HCT116 (cell line): ENCODE data around the gene LLGL2. TPM values are rescaled to one million over a fixed set of nuclear protein-coding genes. Genes with fewer than 3 reads are reported as not detected.

Experiments used
- ATAC-seq: fragments of 200-7000 bp; cut with Tn5 transposase; 2 replicates; pipeline ENCODE4 v1.9.1; 2020; ENCODE audit warnings: mild to moderate bottlenecking, moderate library complexity
- BruUV-seq: library from RNA; stranded (reverse); fragments of 400-500 nt; replicated peaks from 2 replicates; lab custom pipeline; 2021; lab: Mats Ljungman, UMichigan
- CTCF ChIA-PET: fragments of 300-600 bp; sonication (Branson Sonifier 250); formaldehyde crosslinking; loops from one replicate; lab custom pipeline; 2021; ENCODE audit warnings: antibody characterized with exemption; lab: Charles Lee
- POLR2A ChIA-PET: fragments of 300-600, 350-600 bp; sonication (Branson Sonifier 250); formaldehyde crosslinking; loops from one replicate; lab custom pipeline; 2021; ENCODE audit warnings: antibody characterized with exemption; lab: Charles Lee
- RAD21 ChIA-PET, 2 experiments: fragments of 300-600 bp; sonication (Branson Sonifier 250); formaldehyde crosslinking; loops; one replicate each; lab custom pipeline; 2023; ENCODE audit warnings: low total read pairs in 2 of 2; ENCODE audit not compliant: uncharacterized antibody in 2 of 2, unreplicated experiment in 2 of 2, low non-redundant PET in 1 of 2; lab: Charles Lee
- DNase-seq: peaks from one replicate; pipeline ENCODE4 v3.0.0-alpha.2; 2010; ENCODE audit warnings: low read depth, low spot score
- H2AFZ ChIP-seq: fragments of 200-600 bp; shearing (Covaris generic), sonication (generic); 2 replicates; pipeline ENCODE4 v1.6.1; 2017; ENCODE audit warnings: low read depth, mixed run types, mixed read lengths, antibody characterized with exemption, low read length; ENCODE audit not compliant: poor library complexity, severe bottlenecking
- H3K27ac ChIP-seq: 2 replicates; pipeline ENCODE4 v1.5.1; 2012; ENCODE audit warnings: low read depth, low read length
- H3K27me3 ChIP-seq: fragments of 200-600 bp; sonication (generic); 2 replicates; pipeline ENCODE4 v1.6.1; 2016; ENCODE audit warnings: mixed run types, low read length, mixed read lengths; ENCODE audit not compliant: insufficient read depth
- H3K36me3 ChIP-seq, 2 experiments: fragments of 200-500 bp in 1 of 2; fragments of 200-600 bp in 1 of 2; sonication (Bioruptor generic) in 1 of 2; sonication (generic) in 1 of 2; 2 replicates each; pipeline versions ENCODE4 v1.5.1 to v1.6.1; 2014 to 2016; ENCODE audit warnings: low read length in 2 of 2, inconsistent platforms in 1 of 2, mixed read lengths in 1 of 2, mixed run types in 1 of 2; ENCODE audit not compliant: insufficient read depth in 2 of 2, control insufficient read depth in 1 of 2
- H3K4me1 ChIP-seq, 2 experiments: fragments of 200-600 bp in 1 of 2; sonication (generic) in 1 of 2; 2 replicates each; pipeline versions ENCODE4 v1.5.1 to v1.6.1; 2012 to 2017; ENCODE audit warnings: low read length in 2 of 2, inconsistent platforms in 1 of 2, mild to moderate bottlenecking in 1 of 2, mixed read lengths in 1 of 2, mixed run types in 1 of 2, moderate library complexity in 1 of 2; ENCODE audit not compliant: insufficient read depth in 2 of 2, control insufficient read depth in 1 of 2
- H3K4me2 ChIP-seq: fragments of 200-600 bp; sonication (generic); 2 replicates; pipeline ENCODE4 v1.6.1; 2017; ENCODE audit warnings: mixed run types, low read length, mixed read lengths
- H3K4me3 ChIP-seq, 2 experiments: fragments of 200-600 bp in 1 of 2; sonication (generic) in 1 of 2; replicated peaks in 1 of 2; 2 replicates each; pipeline ENCODE4 v1.5.1; 2011 to 2016; ENCODE audit warnings: low read length in 2 of 2, control low read depth in 1 of 2, low read depth in 1 of 2, mild to moderate bottlenecking in 1 of 2, mixed read lengths in 1 of 2, mixed run types in 1 of 2
- H3K79me2 ChIP-seq: fragments of 200-600 bp; sonication (generic); 2 replicates; pipeline ENCODE4 v1.6.1; 2017; ENCODE audit warnings: mild to moderate bottlenecking, mixed run types, low read length, moderate library complexity, mixed read lengths; ENCODE audit not compliant: insufficient read depth
- H3K9ac ChIP-seq: fragments of 200-600 bp; sonication (generic); 2 replicates; pipeline ENCODE4 v1.6.1; 2016; ENCODE audit warnings: low read length, mixed read lengths
- H3K9me2 ChIP-seq: fragments of 200-600 bp; sonication (generic), shearing (Covaris generic); 2 replicates; pipeline ENCODE4 v1.6.1; 2017; ENCODE audit warnings: mixed run types, mild to moderate bottlenecking, moderate library complexity; ENCODE audit not compliant: insufficient read depth
- H3K9me3 ChIP-seq, 2 experiments: fragments of 200-500 bp in 1 of 2; fragments of 200-600 bp in 1 of 2; sonication (Bioruptor generic) in 1 of 2; sonication (generic) in 1 of 2; 2 replicates each; pipeline ENCODE4 v1.6.1; 2014 to 2017; ENCODE audit warnings: low read length in 2 of 2, mixed read lengths in 2 of 2, inconsistent platforms in 1 of 2, low read depth in 1 of 2, mild to moderate bottlenecking in 1 of 2, mixed run types in 1 of 2, moderate library complexity in 1 of 2; ENCODE audit not compliant: control insufficient read depth in 1 of 2, insufficient read depth in 1 of 2
- H4K20me1 ChIP-seq: fragments of 200-600 bp; sonication (generic), shearing (Covaris generic); 2 replicates; pipeline ENCODE4 v1.6.1; 2017; ENCODE audit warnings: mixed run types, mild to moderate bottlenecking, moderate library complexity; ENCODE audit not compliant: insufficient read depth
- CBX3 ChIP-seq: IDR thresholded peaks from 2 replicates; pipeline ENCODE4 v1.6.1; 2012; ENCODE audit warnings: low read depth
- EGR1 ChIP-seq: IDR thresholded peaks from 2 replicates; pipeline ENCODE4 v1.6.1; 2012; ENCODE audit warnings: low read depth
- ELF1 ChIP-seq: IDR thresholded peaks from 2 replicates; pipeline ENCODE4 v1.6.1; 2012; ENCODE audit warnings: low read depth, borderline replicate concordance
- EZH2 ChIP-seq: fragments of 200-600 bp; sonication (generic); IDR thresholded peaks from 2 replicates; pipeline ENCODE4 v1.6.1; 2017; ENCODE audit warnings: antibody characterized with exemption, mixed run types
- EZH2phosphoT487 ChIP-seq: fragments of 200-600 bp; IDR thresholded peaks from 2 replicates; pipeline ENCODE4 v1.6.1; 2018; ENCODE audit warnings: antibody characterized with exemption, borderline replicate concordance
- FOSL1 ChIP-seq: IDR thresholded peaks from 2 replicates; pipeline ENCODE4 v1.6.1; 2012; ENCODE audit warnings: low read depth
- JUND ChIP-seq: IDR thresholded peaks from 2 replicates; pipeline ENCODE4 v1.6.1; 2012
- POLR2A ChIP-seq: IDR thresholded peaks from 2 replicates; pipeline ENCODE4 v1.7.0; 2011; ENCODE audit warnings: borderline replicate concordance; ENCODE audit not compliant: insufficient read depth, insufficient read length; ENCODE audit errors: extremely low read depth
- POLR2AphosphoS5 ChIP-seq: IDR thresholded peaks from 2 replicates; pipeline ENCODE4 v1.6.1; 2011; ENCODE audit warnings: mild to moderate bottlenecking, low read depth, low read length, moderate library complexity
- RAD21 ChIP-seq: IDR thresholded peaks from 2 replicates; pipeline ENCODE4 v1.6.1; 2012; ENCODE audit warnings: low read depth, mild to moderate bottlenecking
- SRF ChIP-seq: IDR thresholded peaks from 2 replicates; pipeline ENCODE4 v1.6.1; 2012; ENCODE audit warnings: low read depth
- TCF7L2 ChIP-seq: IDR thresholded peaks from 2 replicates; pipeline ENCODE4 v1.7.0; 2011; ENCODE audit warnings: borderline replicate concordance, inconsistent platforms; ENCODE audit not compliant: insufficient read depth, insufficient read length; ENCODE audit errors: extremely low read depth
- YY1 ChIP-seq: IDR thresholded peaks from 2 replicates; pipeline ENCODE4 v1.6.1; 2011; ENCODE audit warnings: low read length, low read depth, moderate library complexity, mild to moderate bottlenecking; ENCODE audit not compliant: insufficient replicate concordance; ENCODE audit errors: extremely low read depth
- ZFX ChIP-seq: fragments of 450-650 bp; IDR thresholded peaks from 2 replicates; pipeline ENCODE4 v1.6.1; 2017
- ZNF274 ChIP-seq: fragments of 200-500 bp; sonication (Bioruptor generic); IDR thresholded peaks from 2 replicates; pipeline ENCODE4 v1.6.1; 2014; ENCODE audit warnings: mild to moderate bottlenecking, low read depth, low read length, inconsistent platforms
- intact Hi-C: fragments of 100-400 bp; cut with micrococcal nuclease; formaldehyde crosslinking; loops from 2 replicates; pipeline ENCODE4 v1.10.0; 2022
- total RNA-seq: library from RNA; stranded (reverse); gene quantifications from one replicate; pipeline ENCODE4 v1.2.1, GENCODE V29; 2021; ENCODE audit not compliant: unreplicated experiment
- TF ChIP-seq, protein P1 (sequence below), 3 experiments: fragments of 200-600 bp in 1 of 3; sonication (generic) in 1 of 3; IDR thresholded peaks in 2 of 3; conservative IDR thresholded peaks in 1 of 3; 2 replicates each; pipeline ENCODE4 v1.5.1; 2012 to 2017; ENCODE audit warnings: low read depth in 2 of 3, low read length in 2 of 3, antibody characterized with exemption in 1 of 3, borderline replicate concordance in 1 of 3, control low read depth in 1 of 3, mild to moderate bottlenecking in 1 of 3, mixed read lengths in 1 of 3, mixed run types in 1 of 3, moderate library complexity in 1 of 3; ENCODE audit not compliant: insufficient read depth in 1 of 3
- TF ChIP-seq, protein P2 (sequence below): IDR thresholded peaks from 2 replicates; pipeline ENCODE4 v1.6.1; 2012
- TF ChIP-seq, protein P3 (sequence below): IDR thresholded peaks from 2 replicates; pipeline ENCODE4 v1.6.1; 2012; ENCODE audit warnings: low read depth
- TF ChIP-seq, protein P4 (sequence below): IDR thresholded peaks from 2 replicates; pipeline ENCODE4 v1.6.1; 2012
- TF ChIP-seq, protein P5 (sequence below): IDR thresholded peaks from 2 replicates; pipeline ENCODE4 v1.6.1; 2011; ENCODE audit warnings: mild to moderate bottlenecking, low read length, moderate library complexity; ENCODE audit not compliant: insufficient replicate concordance; ENCODE audit errors: extremely low read depth

The LLGL2 gene
- total RNA-seq, 1 experiment from 2014 or later: 209 TPM

DNA sequence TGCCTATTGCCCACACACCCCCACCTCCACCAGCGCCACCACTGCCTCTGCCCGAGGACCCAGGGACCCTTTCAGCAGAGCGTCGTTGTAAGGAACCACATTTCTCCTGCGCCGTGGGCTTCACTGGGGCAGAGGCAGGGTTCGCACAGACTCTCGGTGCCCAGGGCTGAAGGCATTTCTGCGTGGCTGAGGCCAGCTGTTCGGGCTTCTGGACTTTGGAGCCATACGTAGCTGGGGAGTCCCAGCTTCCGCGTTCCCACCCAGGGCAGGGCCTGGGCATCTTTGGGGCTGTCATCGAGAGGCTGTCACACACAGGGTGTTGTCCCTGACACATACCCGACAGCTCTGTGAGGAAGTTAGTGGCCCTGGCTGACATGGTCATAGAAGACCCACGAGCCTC lies 91.7 kb downstream of the LLGL2 start:
- TF ChIP-seq POLR2A (no peak), SRF (no peak), EZH2phosphoT487 (no peak), TCF7L2 (no peak), EZH2 (no peak), ZNF274 (no peak), POLR2AphosphoS5 (no peak), FOSL1 (no peak), EGR1 (no peak), CBX3 (no peak), JUND (no peak), YY1 (no peak), ZFX (no peak), RAD21 (no peak), ELF1 (no peak)
- TF ChIP-seq, protein P1, sequence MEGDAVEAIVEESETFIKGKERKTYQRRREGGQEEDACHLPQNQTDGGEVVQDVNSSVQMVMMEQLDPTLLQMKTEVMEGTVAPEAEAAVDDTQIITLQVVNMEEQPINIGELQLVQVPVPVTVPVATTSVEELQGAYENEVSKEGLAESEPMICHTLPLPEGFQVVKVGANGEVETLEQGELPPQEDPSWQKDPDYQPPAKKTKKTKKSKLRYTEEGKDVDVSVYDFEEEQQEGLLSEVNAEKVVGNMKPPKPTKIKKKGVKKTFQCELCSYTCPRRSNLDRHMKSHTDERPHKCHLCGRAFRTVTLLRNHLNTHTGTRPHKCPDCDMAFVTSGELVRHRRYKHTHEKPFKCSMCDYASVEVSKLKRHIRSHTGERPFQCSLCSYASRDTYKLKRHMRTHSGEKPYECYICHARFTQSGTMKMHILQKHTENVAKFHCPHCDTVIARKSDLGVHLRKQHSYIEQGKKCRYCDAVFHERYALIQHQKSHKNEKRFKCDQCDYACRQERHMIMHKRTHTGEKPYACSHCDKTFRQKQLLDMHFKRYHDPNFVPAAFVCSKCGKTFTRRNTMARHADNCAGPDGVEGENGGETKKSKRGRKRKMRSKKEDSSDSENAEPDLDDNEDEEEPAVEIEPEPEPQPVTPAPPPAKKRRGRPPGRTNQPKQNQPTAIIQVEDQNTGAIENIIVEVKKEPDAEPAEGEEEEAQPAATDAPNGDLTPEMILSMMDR (IDR thresholded peaks at IDR 0.05 in 2 of 3, conservative IDR thresholded peaks at IDR 0.05 in 1 of 3; ENCODE audit: borderline replicate concordance in 1 of 3, insufficient read depth in 1 of 3, low read depth in 2 of 3, low read length in 2 of 3): no peak
- TF ChIP-seq, protein P2, sequence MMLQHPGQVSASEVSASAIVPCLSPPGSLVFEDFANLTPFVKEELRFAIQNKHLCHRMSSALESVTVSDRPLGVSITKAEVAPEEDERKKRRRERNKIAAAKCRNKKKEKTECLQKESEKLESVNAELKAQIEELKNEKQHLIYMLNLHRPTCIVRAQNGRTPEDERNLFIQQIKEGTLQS: no peak
- TF ChIP-seq, protein P3, sequence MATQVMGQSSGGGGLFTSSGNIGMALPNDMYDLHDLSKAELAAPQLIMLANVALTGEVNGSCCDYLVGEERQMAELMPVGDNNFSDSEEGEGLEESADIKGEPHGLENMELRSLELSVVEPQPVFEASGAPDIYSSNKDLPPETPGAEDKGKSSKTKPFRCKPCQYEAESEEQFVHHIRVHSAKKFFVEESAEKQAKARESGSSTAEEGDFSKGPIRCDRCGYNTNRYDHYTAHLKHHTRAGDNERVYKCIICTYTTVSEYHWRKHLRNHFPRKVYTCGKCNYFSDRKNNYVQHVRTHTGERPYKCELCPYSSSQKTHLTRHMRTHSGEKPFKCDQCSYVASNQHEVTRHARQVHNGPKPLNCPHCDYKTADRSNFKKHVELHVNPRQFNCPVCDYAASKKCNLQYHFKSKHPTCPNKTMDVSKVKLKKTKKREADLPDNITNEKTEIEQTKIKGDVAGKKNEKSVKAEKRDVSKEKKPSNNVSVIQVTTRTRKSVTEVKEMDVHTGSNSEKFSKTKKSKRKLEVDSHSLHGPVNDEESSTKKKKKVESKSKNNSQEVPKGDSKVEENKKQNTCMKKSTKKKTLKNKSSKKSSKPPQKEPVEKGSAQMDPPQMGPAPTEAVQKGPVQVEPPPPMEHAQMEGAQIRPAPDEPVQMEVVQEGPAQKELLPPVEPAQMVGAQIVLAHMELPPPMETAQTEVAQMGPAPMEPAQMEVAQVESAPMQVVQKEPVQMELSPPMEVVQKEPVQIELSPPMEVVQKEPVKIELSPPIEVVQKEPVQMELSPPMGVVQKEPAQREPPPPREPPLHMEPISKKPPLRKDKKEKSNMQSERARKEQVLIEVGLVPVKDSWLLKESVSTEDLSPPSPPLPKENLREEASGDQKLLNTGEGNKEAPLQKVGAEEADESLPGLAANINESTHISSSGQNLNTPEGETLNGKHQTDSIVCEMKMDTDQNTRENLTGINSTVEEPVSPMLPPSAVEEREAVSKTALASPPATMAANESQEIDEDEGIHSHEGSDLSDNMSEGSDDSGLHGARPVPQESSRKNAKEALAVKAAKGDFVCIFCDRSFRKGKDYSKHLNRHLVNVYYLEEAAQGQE: no peak
- TF ChIP-seq, protein P4, sequence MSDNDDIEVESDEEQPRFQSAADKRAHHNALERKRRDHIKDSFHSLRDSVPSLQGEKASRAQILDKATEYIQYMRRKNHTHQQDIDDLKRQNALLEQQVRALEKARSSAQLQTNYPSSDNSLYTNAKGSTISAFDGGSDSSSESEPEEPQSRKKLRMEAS: no peak
- TF ChIP-seq, protein P5, sequence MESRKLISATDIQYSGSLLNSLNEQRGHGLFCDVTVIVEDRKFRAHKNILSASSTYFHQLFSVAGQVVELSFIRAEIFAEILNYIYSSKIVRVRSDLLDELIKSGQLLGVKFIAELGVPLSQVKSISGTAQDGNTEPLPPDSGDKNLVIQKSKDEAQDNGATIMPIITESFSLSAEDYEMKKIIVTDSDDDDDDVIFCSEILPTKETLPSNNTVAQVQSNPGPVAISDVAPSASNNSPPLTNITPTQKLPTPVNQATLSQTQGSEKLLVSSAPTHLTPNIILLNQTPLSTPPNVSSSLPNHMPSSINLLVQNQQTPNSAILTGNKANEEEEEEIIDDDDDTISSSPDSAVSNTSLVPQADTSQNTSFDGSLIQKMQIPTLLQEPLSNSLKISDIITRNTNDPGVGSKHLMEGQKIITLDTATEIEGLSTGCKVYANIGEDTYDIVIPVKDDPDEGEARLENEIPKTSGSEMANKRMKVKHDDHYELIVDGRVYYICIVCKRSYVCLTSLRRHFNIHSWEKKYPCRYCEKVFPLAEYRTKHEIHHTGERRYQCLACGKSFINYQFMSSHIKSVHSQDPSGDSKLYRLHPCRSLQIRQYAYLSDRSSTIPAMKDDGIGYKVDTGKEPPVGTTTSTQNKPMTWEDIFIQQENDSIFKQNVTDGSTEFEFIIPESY: no peak
- ChIA-PET RAD21 (no interaction called here), CTCF (interaction anchor here (1.0 to 3.1 kb wide), 4 partner anchors 9 to 131 kb away, joined by 3 to 15 read pairs (median 6); partner anchors contain the start of gene SMIM5), POLR2A (interaction anchor here (0.8 kb wide), 1 partner anchor 8 kb away, joined by 4 read pairs; no protein-coding TSS in a partner anchor)
- no peaks in the 10 kb centered on the region for H3K27me3 ChIP-seq
- H3K9me3 ChIP-seq: no peaks in the 10 kb centered on the region
- BruUV-seq: no TSS peak
- no peaks in the 10 kb centered on the region for H3K36me3 ChIP-seq
- H3K27ac ChIP-seq: no peak overlapping the region
- peaks cover 0 to 17% of the 10 kb centered on the region in 2 experiments; a peak in 1 of 4 replicates for H3K4me1 ChIP-seq
- H3K4me2 ChIP-seq: no peak overlapping the region
- intact Hi-C loops: no loop called here
- no peak overlapping the region for H2AFZ ChIP-seq
- H3K79me2 ChIP-seq: no peaks in the 10 kb centered on the region
- no peak overlapping the region for H3K4me3 ChIP-seq
- H3K9ac ChIP-seq: no peak overlapping the region
- no peak for ATAC-seq
- no peaks in the 10 kb centered on the region for H4K20me1 ChIP-seq
- H3K9me2 ChIP-seq: no peaks in the 10 kb centered on the region
- no peak for DNase-seq
